Activated CD8-positive, alpha-beta T cell treated with anti-CD3 and anti-CD28 coated beads for 36 hours (primary cell): Measurements from ENCODE around the gene SSBP3. TPM values are rescaled to one million over a fixed set of nuclear protein-coding genes. Genes with fewer than 3 reads are reported as not detected.

Experiments
- ATAC-seq: fragments of 200-7000 bp; cut with Tn5 transposase; one replicate; pipeline ENCODE4 v1.10.0; 2021; ENCODE audit warnings: mild to moderate bottlenecking, moderate library complexity
- CTCF ChIA-PET: fragments of 350-600 bp; sonication (Branson Sonifier 250); formaldehyde crosslinking; loops from one replicate; lab custom pipeline; 2021; ENCODE audit warnings: antibody characterized with exemption; lab: Charles Lee
- POLR2A ChIA-PET: fragments of 350-600 bp; sonication (Branson Sonifier 250); formaldehyde crosslinking; loops from one replicate; lab custom pipeline; 2021; ENCODE audit warnings: antibody characterized with exemption; lab: Charles Lee
- DNase-seq: peaks from one replicate; pipeline ENCODE4 v3.0.0-alpha.2; 2020
- H3K27ac Mint-ChIP-seq: one replicate; pipeline ENCODE4 v1.8.0; 2021; ENCODE audit warnings: mild to moderate bottlenecking, mixed read lengths
- H3K27me3 Mint-ChIP-seq: one replicate; pipeline ENCODE4 v1.8.0; 2021; ENCODE audit warnings: mixed read lengths
- H3K36me3 Mint-ChIP-seq: one replicate; pipeline ENCODE4 v1.8.0; 2021; ENCODE audit warnings: low read depth, mixed read lengths
- H3K4me1 Mint-ChIP-seq: one replicate; pipeline ENCODE4 v1.8.0; 2021; ENCODE audit warnings: low read depth, mixed read lengths
- H3K4me3 Mint-ChIP-seq: one replicate; pipeline ENCODE4 v1.8.0; 2021; ENCODE audit warnings: mild to moderate bottlenecking, moderate library complexity, mixed read lengths
- H3K9me3 Mint-ChIP-seq: one replicate; pipeline ENCODE4 v1.8.0; 2021; ENCODE audit warnings: mixed read lengths
- intact Hi-C: fragments of 100-400 bp; cut with micrococcal nuclease; formaldehyde crosslinking; loops from one replicate; pipeline ENCODE4 v1.10.0; 2022
- total RNA-seq, 2 experiments: library from RNA; stranded (reverse); gene quantifications; one replicate each; pipeline ENCODE4 v1.2.3, GENCODE V29; 2021
- TF ChIP-seq, protein P1 (sequence below): fragments of 200-600 bp; IDR thresholded peaks from one replicate; pipeline ENCODE4 v1.8.0; 2022; ENCODE audit warnings: antibody characterized with exemption, mild to moderate bottlenecking

Gene SSBP3
- total RNA-seq, 2 experiments from 2014 or later = 62.6 to 67.8 TPM

DNA sequence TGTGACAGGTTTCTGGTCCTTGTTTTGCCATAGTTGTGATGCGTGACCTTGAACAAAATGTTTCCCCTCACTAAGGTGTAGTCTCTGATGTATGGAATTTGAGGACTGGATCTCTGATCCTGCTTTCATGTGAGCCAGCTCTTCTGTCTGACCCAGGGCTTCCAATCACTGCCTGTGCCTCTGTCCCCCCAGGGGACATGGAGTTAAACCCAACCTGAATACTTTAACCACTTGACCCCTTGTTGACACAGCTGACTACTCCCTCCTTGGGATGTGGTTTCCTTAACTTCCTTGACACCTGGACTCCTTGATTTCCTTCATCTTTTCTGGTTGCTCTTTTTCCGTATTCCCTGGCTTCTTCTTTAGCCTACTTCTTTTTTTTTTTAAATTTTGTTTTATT is 36.0 kb upstream of the SSBP3 start:
- CTCF ChIA-PET = no interaction called here
- no peak overlapping the region for H3K27ac Mint-ChIP-seq
- TF ChIP-seq, protein P1, sequence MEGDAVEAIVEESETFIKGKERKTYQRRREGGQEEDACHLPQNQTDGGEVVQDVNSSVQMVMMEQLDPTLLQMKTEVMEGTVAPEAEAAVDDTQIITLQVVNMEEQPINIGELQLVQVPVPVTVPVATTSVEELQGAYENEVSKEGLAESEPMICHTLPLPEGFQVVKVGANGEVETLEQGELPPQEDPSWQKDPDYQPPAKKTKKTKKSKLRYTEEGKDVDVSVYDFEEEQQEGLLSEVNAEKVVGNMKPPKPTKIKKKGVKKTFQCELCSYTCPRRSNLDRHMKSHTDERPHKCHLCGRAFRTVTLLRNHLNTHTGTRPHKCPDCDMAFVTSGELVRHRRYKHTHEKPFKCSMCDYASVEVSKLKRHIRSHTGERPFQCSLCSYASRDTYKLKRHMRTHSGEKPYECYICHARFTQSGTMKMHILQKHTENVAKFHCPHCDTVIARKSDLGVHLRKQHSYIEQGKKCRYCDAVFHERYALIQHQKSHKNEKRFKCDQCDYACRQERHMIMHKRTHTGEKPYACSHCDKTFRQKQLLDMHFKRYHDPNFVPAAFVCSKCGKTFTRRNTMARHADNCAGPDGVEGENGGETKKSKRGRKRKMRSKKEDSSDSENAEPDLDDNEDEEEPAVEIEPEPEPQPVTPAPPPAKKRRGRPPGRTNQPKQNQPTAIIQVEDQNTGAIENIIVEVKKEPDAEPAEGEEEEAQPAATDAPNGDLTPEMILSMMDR = no peak
- POLR2A ChIA-PET = no interaction called here
- no peaks in the 10 kb centered on the region for H3K9me3 Mint-ChIP-seq
- no peaks in the 10 kb centered on the region for H3K36me3 Mint-ChIP-seq
- H3K4me1 Mint-ChIP-seq = no peaks in the 10 kb centered on the region
- intact Hi-C loops = no loop called here
- H3K27me3 Mint-ChIP-seq = no peaks in the 10 kb centered on the region
- H3K4me3 Mint-ChIP-seq = no peak overlapping the region
- DNase-seq (no peak), ATAC-seq (no peak)

DNA sequence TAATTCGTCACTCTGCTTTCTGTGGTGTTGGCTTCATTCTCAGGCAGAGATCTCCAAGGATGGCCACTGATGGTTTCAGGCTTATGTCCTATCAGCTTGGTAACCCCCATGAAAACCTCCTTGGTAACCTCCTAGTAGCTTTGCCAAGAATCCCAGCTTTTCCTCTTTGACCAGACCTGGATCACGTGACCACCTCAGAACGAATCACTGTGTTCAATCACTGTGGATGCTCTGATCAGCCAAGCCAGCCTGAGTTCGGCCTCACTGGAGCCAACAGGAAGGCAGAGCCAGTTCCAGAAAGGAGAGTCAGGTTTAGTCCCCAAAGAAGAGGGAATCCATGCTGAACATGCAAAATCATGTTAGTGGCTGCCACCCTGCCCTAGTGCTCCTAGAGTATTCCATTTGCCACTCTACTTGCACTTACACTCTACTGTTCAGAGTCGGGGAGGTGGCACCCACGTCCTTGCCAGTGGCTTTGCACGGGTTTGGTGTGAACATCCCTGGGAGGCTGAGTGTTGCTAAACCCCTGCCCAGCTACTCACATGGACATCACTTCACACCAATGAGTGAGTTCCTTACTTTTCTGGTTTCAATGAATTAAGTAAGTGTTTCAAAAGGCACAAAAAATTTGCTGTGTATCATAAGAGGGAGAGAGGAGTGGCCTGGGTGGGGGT is 33.5 kb upstream of the SSBP3 start:
- ChIA-PET POLR2A (no interaction called here), CTCF (no interaction called here)
- intact Hi-C loops = no loop called here
- DNase-seq = no peak
- no peak overlapping the region for H3K4me3 Mint-ChIP-seq
- TF ChIP-seq, protein P1 = no peak
- no peaks in the 10 kb centered on the region for H3K9me3 Mint-ChIP-seq
- no peaks in the 10 kb centered on the region for H3K4me1 Mint-ChIP-seq
- no peak for ATAC-seq
- H3K36me3 Mint-ChIP-seq = no peaks in the 10 kb centered on the region
- no peak overlapping the region for H3K27ac Mint-ChIP-seq
- H3K27me3 Mint-ChIP-seq = no peaks in the 10 kb centered on the region

DNA sequence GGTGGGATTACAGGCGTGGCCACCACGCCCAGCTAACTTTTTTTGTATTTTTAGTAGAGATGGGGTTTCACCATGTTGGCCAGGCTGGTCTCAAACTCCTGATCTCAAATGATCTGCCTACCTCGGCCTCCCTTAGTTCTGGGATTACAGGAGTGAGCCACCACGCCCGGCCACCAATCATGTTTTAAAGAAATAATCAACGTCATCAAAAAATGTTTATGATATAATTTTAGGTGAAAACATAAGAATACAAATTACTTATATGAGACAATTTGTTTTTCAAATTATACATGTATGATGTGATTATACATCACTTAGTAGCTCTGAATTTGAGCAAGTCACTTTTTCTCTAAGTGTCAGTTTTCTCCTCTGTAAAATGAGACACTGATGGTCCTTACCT is 31.6 kb upstream of the SSBP3 start:
- Mint-ChIP-seq H3K9me3 (no peaks in the 10 kb centered on the region), H3K4me3 (no peak overlapping the region), H3K27me3 (no peaks in the 10 kb centered on the region), H3K4me1 (no peaks in the 10 kb centered on the region), H3K27ac (no peak overlapping the region), H3K36me3 (no peaks in the 10 kb centered on the region)
- TF ChIP-seq, protein P1 = no peak
- DNase-seq = no peak
- ChIA-PET POLR2A (no interaction called here), CTCF (interaction anchor here (1.6 kb wide), 1 partner anchor 13 kb away, joined by 3 read pairs; no protein-coding TSS in a partner anchor)
- intact Hi-C loops = no loop called here
- ATAC-seq = no peak

DNA sequence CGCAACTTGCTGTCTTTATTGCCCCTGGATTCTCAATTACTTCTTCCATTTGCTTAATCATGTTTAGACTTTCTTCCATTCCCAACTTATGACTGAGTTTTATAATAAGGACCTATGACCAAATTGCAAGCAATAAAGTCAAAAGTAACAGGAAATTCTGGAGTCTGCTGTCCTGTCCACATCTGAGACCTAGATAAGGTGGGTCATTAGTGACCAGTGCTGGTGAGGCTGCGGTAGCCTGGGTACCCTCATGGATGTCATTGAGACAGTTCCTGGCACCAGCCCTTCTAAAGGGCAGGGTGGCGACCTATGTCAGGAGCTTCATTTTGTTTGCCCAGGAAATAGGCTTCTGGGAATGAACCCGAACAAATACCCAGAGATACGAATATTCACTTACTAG is 30.6 kb upstream of the SSBP3 start:
- no peak for ATAC-seq
- H3K27ac Mint-ChIP-seq = no peak overlapping the region
- POLR2A ChIA-PET = no interaction called here
- no peaks in the 10 kb centered on the region for H3K4me1 Mint-ChIP-seq
- H3K9me3 Mint-ChIP-seq = no peaks in the 10 kb centered on the region
- no peaks in the 10 kb centered on the region for H3K36me3 Mint-ChIP-seq
- intact Hi-C loops = no loop called here
- CTCF ChIA-PET = interaction anchor here (1.6 kb wide), 1 partner anchor 12 kb away, joined by 3 read pairs; no protein-coding TSS in a partner anchor
- DNase-seq = no peak
- TF ChIP-seq, protein P1 = no peak
- H3K4me3 Mint-ChIP-seq = no peak overlapping the region
- H3K27me3 Mint-ChIP-seq = no peaks in the 10 kb centered on the region

DNA sequence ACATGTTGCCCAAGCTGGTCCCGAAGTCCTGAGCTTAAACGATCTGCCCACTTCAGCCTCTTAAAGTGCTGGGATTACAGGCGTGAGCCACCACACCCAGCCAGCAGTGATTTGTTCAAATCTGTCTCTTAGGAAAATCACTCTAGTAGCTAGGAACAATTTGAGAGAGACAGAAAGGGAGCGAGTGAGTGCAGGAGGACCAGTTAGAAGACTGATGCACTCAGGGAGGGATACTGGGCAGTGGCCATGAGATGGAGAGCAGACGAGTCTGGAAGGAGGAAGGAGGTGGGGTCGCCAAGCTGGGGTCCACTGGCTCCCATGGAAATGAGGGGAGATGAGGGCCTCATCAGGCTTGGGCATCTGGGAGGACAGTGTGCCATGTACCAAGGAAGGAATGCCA is 23.6 kb upstream of the SSBP3 start:
- TF ChIP-seq, protein P1 = no peak
- no peaks in the 10 kb centered on the region for H3K4me1 Mint-ChIP-seq
- ATAC-seq = no peak
- ChIA-PET POLR2A (no interaction called here), CTCF (interaction anchor here (1.0 kb wide), 1 partner anchor 57 kb away, joined by 3 read pairs; no protein-coding TSS in a partner anchor)
- H3K4me3 Mint-ChIP-seq = no peak overlapping the region
- no peaks in the 10 kb centered on the region for H3K27me3 Mint-ChIP-seq
- intact Hi-C loops = no loop called here
- H3K9me3 Mint-ChIP-seq = no peaks in the 10 kb centered on the region
- H3K36me3 Mint-ChIP-seq = no peaks in the 10 kb centered on the region
- no peak overlapping the region for H3K27ac Mint-ChIP-seq
- DNase-seq = no peak
